ENCODE data around the gene CIC. TPM values are rescaled to one million over a fixed set of nuclear protein-coding genes. Genes with fewer than 3 reads are reported as not detected.
A peak's percentile ranks its signal among the peaks of the same experiment; 100 is the strongest.

CIC gene
- total RNA-seq, 1 donor from 2014 or later: 36.1 TPM

DNA sequence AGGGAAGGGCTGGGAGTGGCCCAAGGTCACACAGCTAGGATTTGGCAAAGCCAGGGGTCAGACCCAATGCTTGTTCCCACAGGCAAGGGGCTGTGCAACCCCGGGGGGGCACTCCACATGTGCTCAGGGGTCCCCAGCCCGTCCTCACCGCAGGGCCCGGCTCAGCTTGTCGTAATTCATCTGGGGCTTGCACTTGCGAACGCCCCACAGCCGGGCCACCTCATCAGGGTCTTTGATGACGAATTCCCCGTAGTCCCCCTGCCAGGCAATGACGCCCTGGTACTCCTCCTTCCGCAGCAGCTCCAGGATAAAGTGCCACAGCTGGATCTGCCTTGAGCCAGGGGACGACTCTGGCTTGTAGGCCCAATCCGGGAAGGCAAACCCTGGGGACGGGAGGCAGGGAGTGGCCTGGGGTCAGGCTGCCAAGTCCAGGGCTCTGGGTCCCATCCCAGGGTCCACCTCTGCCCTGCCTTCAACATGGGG lies 18.8 kb upstream of the CIC start:
- TF ChIP-seq, protein P1, sequence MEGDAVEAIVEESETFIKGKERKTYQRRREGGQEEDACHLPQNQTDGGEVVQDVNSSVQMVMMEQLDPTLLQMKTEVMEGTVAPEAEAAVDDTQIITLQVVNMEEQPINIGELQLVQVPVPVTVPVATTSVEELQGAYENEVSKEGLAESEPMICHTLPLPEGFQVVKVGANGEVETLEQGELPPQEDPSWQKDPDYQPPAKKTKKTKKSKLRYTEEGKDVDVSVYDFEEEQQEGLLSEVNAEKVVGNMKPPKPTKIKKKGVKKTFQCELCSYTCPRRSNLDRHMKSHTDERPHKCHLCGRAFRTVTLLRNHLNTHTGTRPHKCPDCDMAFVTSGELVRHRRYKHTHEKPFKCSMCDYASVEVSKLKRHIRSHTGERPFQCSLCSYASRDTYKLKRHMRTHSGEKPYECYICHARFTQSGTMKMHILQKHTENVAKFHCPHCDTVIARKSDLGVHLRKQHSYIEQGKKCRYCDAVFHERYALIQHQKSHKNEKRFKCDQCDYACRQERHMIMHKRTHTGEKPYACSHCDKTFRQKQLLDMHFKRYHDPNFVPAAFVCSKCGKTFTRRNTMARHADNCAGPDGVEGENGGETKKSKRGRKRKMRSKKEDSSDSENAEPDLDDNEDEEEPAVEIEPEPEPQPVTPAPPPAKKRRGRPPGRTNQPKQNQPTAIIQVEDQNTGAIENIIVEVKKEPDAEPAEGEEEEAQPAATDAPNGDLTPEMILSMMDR (IDR thresholded peaks at IDR 0.05): no peak
- no peak for TF ChIP-seq POLR2AphosphoS5 (IDR thresholded peaks at IDR 0.05; ENCODE audit: insufficient read depth in 1 of 2, low read depth in 1 of 2)
- no peak for TF ChIP-seq POLR2A (IDR thresholded peaks at IDR 0.05)
- H3K9me3 ChIP-seq: no peaks in the 10 kb centered on the region
- peak overlapping the region in 1 of 2 donors; percentile 9 for H3K4me3 ChIP-seq
- intact Hi-C loops (cut with DNase I): no loop called here
- no peaks in the 10 kb centered on the region for H3K27me3 ChIP-seq
- peak overlapping the region; percentile 100 for H3K27ac ChIP-seq
- no peak for DNase-seq (ENCODE audit: extremely low spot score in 2 of 2)
- H3K36me3 ChIP-seq: peaks cover 0 to 17% of the 10 kb centered on the region in 2 donors
- H3K4me1 ChIP-seq: peaks cover 53% of the 10 kb centered on the region

DNA sequence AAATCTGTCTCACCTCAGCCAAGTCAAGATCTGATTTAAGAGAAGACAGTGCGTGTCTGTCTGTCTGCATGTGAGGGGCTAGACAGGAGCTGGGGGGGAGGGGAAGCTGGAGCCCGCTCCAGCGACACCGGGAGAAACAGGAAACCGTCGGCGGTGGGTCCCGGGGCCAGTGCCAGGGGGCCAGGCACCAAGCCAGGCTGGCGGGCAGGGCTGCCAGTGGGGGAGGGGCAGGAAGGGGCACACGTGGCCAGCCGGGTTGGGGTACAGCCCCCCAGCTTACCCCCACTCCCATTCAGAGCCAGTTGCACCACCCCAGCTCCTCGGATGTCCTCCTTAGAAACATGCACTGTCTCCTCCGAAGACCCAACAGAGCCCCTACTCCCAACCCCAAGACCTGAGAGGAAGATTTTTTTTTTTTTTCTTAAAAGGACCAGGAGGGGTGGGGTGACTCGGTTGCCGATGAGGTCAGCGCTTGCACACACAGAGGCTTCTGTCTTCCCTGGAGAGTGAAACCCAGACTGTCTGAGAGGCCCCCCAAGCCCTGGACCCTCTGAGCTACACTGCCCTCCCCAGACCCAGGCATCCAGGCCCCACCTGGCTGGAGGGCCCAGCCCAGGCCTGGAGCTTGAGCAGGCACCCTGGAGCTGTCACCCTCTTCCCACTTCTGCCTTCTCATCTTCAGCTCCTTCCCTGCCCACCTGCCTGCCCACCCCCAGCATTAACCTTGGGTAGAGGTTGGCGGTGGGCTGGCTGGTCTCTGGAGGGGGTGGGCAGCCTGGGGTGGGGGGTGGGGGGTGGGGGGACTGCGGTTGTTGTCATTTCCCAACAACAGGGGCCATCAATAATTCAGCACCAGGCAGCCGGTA lies 18.2 kb upstream of the CIC start:
- Histone ChIP-seq H3K27ac (peak overlapping the region; percentile 100), H3K4me3 (peak overlapping the region in 1 of 2 donors; percentile 97), H3K36me3 (peaks cover 0 to 17% of the 10 kb centered on the region in 2 donors), H3K27me3 (no peaks in the 10 kb centered on the region), H3K9me3 (no peaks in the 10 kb centered on the region), H3K4me1 (peaks cover 54% of the 10 kb centered on the region)
- no peak for DNase-seq (ENCODE audit: extremely low spot score in 2 of 2)
- intact Hi-C loops (cut with DNase I): no loop called here
- TF ChIP-seq POLR2AphosphoS5 (IDR thresholded peaks at IDR 0.05; ENCODE audit: insufficient read depth in 1 of 2, low read depth in 1 of 2) (no peak), POLR2A (IDR thresholded peaks at IDR 0.05) (no peak)
- TF ChIP-seq, protein P1 (IDR thresholded peaks at IDR 0.05): no peak

DNA sequence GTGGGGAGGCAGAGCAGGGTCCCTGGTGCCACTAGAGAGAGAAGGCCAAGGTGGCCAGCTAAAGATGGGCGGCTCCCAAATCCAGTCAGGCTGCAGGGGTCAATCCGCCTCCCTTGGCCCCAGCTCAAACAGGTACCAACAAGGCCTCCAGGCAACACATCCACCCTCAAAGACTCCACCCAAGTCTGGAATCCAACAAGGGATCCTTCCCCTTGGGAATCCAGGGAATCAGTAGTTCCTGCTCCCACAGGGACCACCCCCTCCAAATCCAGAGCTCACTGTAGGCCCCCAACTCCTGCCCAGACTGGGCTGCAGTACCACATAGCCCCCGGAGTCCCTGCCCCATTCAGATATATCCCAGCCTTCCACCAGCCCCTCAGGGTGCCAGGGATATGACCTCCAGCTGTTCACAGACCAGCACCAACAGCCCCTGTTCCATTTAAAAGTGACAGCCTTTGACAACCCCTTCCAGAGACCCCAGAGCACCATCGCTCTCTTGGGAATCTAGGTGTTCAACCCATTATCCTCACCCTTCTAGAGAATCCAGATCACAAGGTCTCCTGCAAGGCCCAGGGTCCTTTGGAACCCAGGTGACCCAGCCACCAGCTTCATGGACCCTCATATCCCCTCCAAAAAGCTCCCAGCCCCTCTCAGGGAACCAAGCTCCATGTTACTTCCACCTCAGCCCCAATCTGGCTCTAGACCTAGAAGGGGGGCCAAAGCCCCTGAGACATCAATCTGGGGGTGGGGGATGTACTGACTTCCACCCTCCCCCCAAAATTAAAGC lies 17.3 kb upstream of the CIC start:
- intact Hi-C loops (cut with DNase I): no loop called here
- Histone ChIP-seq H3K9me3 (no peaks in the 10 kb centered on the region), H3K36me3 (peaks cover 0 to 17% of the 10 kb centered on the region in 2 donors), H3K4me1 (peaks cover 54% of the 10 kb centered on the region), H3K4me3 (peak overlapping the region; percentile 97), H3K27ac (peak overlapping the region; percentile 100), H3K27me3 (no peaks in the 10 kb centered on the region)
- no peak for DNase-seq (ENCODE audit: extremely low spot score in 2 of 2)
- no peak for TF ChIP-seq POLR2AphosphoS5 (IDR thresholded peaks at IDR 0.05; ENCODE audit: insufficient read depth in 1 of 2, low read depth in 1 of 2)
- TF ChIP-seq POLR2A (IDR thresholded peaks at IDR 0.05): no peak
- TF ChIP-seq, protein P1 (IDR thresholded peaks at IDR 0.05): no peak

DNA sequence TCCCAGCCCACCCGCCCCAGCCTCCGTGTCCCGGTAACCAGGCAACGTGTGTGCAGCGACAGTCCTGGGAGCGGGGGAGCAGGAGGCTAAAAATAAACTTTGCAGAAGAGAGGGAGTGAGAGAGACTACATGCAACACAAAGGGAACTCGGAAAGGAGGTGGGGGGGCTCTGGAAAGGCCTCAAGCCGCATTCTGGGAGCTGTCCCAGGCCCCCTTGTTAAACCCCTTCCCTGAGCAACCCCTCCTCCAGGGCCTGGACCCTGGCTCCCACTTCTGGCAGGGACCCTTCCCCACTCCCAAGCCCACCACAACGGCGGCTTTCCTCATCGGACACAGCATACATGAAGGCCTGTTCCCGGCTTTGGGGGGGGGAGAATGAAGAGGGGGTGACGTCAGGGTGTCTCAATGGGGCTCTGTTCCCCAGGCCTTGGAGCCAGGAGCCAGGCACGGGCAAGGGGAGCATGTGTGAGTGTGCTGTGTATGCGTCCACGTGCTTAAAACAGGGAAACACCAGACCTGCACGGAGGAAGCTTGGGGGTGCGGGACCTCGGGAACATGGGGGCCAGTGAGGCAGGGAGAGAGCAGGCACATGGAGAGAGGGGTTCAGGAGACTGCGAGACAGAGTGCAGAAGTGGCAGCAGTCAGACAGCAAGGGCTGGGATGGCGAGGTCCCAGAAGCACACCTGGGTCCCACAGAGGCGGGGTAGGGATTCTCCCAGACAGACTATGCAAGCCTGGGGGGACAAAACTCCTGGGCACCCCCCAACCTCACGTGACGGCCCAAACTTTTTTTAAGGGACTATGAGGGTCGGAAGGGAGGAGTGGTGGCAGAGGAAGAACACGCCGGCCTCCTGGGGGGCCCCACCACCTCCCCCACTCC lies 16.4 kb upstream of the CIC start:
- peaks cover 0 to 17% of the 10 kb centered on the region in 2 donors for H3K36me3 ChIP-seq
- TF ChIP-seq POLR2AphosphoS5 (IDR thresholded peaks at IDR 0.05; ENCODE audit: insufficient read depth in 1 of 2, low read depth in 1 of 2) (no peak), POLR2A (IDR thresholded peaks at IDR 0.05) (no peak)
- TF ChIP-seq, protein P1 (IDR thresholded peaks at IDR 0.05): no peak
- H3K4me1 ChIP-seq: peaks cover 52% of the 10 kb centered on the region
- intact Hi-C loops (cut with DNase I): no loop called here
- peak overlapping the region; percentile 97 for H3K4me3 ChIP-seq
- DNase-seq (ENCODE audit: extremely low spot score in 2 of 2): no peak
- peak overlapping the region; percentile 100 for H3K27ac ChIP-seq
- no peaks in the 10 kb centered on the region for H3K27me3 ChIP-seq
- no peaks in the 10 kb centered on the region for H3K9me3 ChIP-seq
